ENCODE measurements around the gene ZNF775. TPM values are rescaled to one million over a fixed set of nuclear protein-coding genes. Genes with fewer than 3 reads are reported as not detected.

The ZNF775 gene
- polyA plus RNA-seq, 1 donor (not counting 4 experiments of a cell fraction or from before 2014, with no cell fraction given): 1.0 TPM

GRCh38 chr7:150446288-150446938, 67.3 kb downstream of the ZNF775 start:
- no peak overlapping the region for H3K27ac ChIP-seq (ENCODE audit: control insufficient read depth, insufficient read depth, low read length)
- no peaks in the 10 kb centered on the region for H3K4me1 ChIP-seq (ENCODE audit: control insufficient read depth, extremely low read depth, insufficient read depth, low read length)
- no peaks in the 10 kb centered on the region for H3K79me2 ChIP-seq (ENCODE audit: control insufficient read depth, insufficient read depth, low read length)
- no peak for TF ChIP-seq CTCF (optimal IDR thresholded peaks at IDR 0.05 in 1 of 3, IDR thresholded peaks at IDR 0.05 in 1 of 3, conservative IDR thresholded peaks at IDR 0.05 in 1 of 3; ENCODE audit: extremely low read depth in 1 of 3, insufficient read depth in 2 of 3, low read length in 3 of 3)
- TF ChIP-seq EZH2 (IDR thresholded peaks at IDR 0.05; ENCODE audit: low read length): no peak
- H2AFZ ChIP-seq (ENCODE audit: control insufficient read depth, low read length): no peak overlapping the region
- H3K9me1 ChIP-seq (ENCODE audit: control insufficient read depth, extremely low read depth, insufficient read depth, low read length): no peaks in the 10 kb centered on the region
- no peaks in the 10 kb centered on the region for H3K27me3 ChIP-seq (ENCODE audit: control insufficient read depth, extremely low read depth, insufficient read depth, low read length)
- H3K4me2 ChIP-seq (ENCODE audit: control insufficient read depth, extremely low read depth, insufficient read depth, low read depth, low read length): no peak overlapping the region
- no peaks in the 10 kb centered on the region for H3K36me3 ChIP-seq (ENCODE audit: control insufficient read depth in 2 of 2, extremely low read depth in 1 of 2, insufficient read depth in 2 of 2, low read length in 2 of 2)
- H3K4me3 ChIP-seq (ENCODE audit: control insufficient read depth in 2 of 3, extremely low read depth in 1 of 3, insufficient read depth in 2 of 3, low read depth in 1 of 3, low read length in 3 of 3): no peak overlapping the region
- peaks cover 5% of the 10 kb centered on the region for H3K9me3 ChIP-seq (ENCODE audit: control insufficient read depth, low read depth, low read length)
- no peak for DNase-seq (ENCODE audit: low read depth, low spot score)
- FAIRE-seq: no peak
- H3K9ac ChIP-seq (ENCODE audit: control insufficient read depth, extremely low read depth, insufficient read depth, low read length): no peak overlapping the region
- no peaks in the 10 kb centered on the region for H4K20me1 ChIP-seq (ENCODE audit: control insufficient read depth, extremely low read depth, insufficient read depth, low read length)
- dilution Hi-C loops (cut with MboI; ENCODE audit: extremely low pct_ligation_motif_present, low sequenced_read_pairs): no loop called here

Other genes starting within 250 kb of the ZNF775 start
- 1.0 to 2.5 TPM (median 1.7 TPM) in 3 replicates for gene LRRC61, start 56.0 kb upstream of the ZNF775 start, polyA plus RNA-seq
- 1.3 to 2.3 TPM (median 1.7 TPM) in 3 replicates for gene ACTR3C, start 55.8 kb upstream of the ZNF775 start, polyA plus RNA-seq
- gene RARRES2, start 37.7 kb upstream of the ZNF775 start, polyA plus RNA-seq: not detected in 3 replicates
- 9.3 to 13.9 TPM (median 9.5 TPM) in 3 replicates for gene REPIN1, start 10.5 kb upstream of the ZNF775 start, polyA plus RNA-seq
- gene GIMAP8, start 71.3 kb downstream of the ZNF775 start, polyA plus RNA-seq: 0.06 to 0.26 TPM (median 0.14 TPM) in 3 replicates
- not detected in 3 replicates for gene GIMAP7, start 135.5 kb downstream of the ZNF775 start, polyA plus RNA-seq
- gene GIMAP4, start 188.1 kb downstream of the ZNF775 start, polyA plus RNA-seq: 0.07 TPM in 1 of 3 replicates, not detected in the others

Measured in keratinocyte (primary cell).